Measurements from ENCODE around the gene MFGE8.

MFGE8 gene

DNA sequence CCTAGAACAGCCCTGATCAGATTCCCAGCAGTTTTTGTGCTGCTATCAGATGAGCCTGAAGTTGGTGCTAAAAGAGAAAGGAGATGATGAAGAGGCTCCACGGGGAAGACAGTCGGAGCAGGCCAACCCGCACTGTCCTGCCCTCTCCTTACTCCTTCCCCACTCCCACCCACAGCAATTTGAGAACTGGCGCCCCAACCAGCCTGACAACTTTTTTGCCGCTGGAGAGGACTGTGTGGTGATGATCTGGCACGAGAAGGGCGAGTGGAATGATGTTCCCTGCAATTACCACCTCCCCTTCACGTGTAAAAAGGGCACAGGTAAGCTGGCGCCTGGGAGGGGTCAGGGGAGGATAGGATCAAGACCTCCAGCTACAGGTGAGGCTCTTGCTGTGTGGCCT, 40.5 kb downstream of the MFGE8 start:
- Histone ChIP-seq H3K4me1 (ENCODE audit: control insufficient read depth, insufficient read depth, low read depth, low read length) (no peaks in the 10 kb centered on the region), H3K4me3 (ENCODE audit: insufficient read depth in 1 of 2, low read depth in 1 of 2, low read length in 2 of 2) (no peak overlapping the region), H3K23ac (ENCODE audit: low read length in 2 of 2) (no peak overlapping the region), H3K79me1 (replicated peaks; ENCODE audit: low read length, poor library complexity, severe bottlenecking) (no peaks in the 10 kb centered on the region), H3K27me3 (ENCODE audit: control insufficient read depth in 1 of 2, insufficient read depth in 1 of 2, low read length in 2 of 2) (peaks cover 64 to 73% of the 10 kb centered on the region in 2 experiments), H2BK5ac (ENCODE audit: low read depth, low read length, poor library complexity, severe bottlenecking) (no peak overlapping the region), H2BK15ac (ENCODE audit: low read depth, poor library complexity, severe bottlenecking) (no peak overlapping the region), H3K9me3 (ENCODE audit: control insufficient read depth, low read length) (no peaks in the 10 kb centered on the region), H3K4ac (ENCODE audit: low read depth in 1 of 2, low read length in 2 of 2) (no peak overlapping the region), H4K91ac (ENCODE audit: low read length) (no peak overlapping the region), H2AK5ac (ENCODE audit: low read length, severe bottlenecking) (no peak overlapping the region), H2BK12ac (ENCODE audit: low read length in 2 of 2) (no peak overlapping the region), H3K4me2 (ENCODE audit: low read length, poor library complexity, severe bottlenecking) (no peak overlapping the region), H3K36me3 (ENCODE audit: control insufficient read depth in 1 of 2, insufficient read depth in 2 of 2, low read depth in 1 of 2, low read length in 2 of 2) (no peaks in the 10 kb centered on the region), H3K14ac (ENCODE audit: low read length in 2 of 2) (no peak overlapping the region), H2AFZ (ENCODE audit: low read depth, low read length) (no peak overlapping the region), H3K27ac (ENCODE audit: low read length, poor library complexity, severe bottlenecking) (no peak overlapping the region), H2BK120ac (ENCODE audit: low read depth, low read length) (no peak overlapping the region), H4K8ac (ENCODE audit: low read length) (peak overlapping the region; percentile 6), H3K18ac (ENCODE audit: low read depth in 1 of 2, low read length in 2 of 2) (no peak overlapping the region), H3K9ac (ENCODE audit: low read length) (no peak overlapping the region)
- no peak for DNase-seq
- WGBS: 72% methylated on average over 7 of the region's 9 CpGs

DNA sequence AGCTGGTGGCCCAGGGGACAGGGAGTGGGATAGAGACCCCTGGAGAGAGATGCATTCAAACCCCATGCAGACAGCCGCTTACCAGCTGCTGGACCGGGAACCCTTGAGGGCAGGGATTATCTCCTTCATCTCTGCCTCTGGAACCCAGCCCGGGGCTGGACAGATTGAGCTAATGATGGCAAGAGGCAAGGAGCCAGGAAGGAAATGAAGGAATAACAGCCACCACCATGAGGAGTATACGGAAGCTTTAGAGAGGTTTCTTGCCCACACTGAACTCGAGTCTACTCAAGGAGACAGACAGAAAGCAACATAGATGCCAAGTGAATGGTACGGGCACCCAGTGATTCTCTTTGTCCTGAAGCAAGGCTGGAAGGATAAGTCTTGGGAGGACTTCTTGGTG, 41.1 kb downstream of the MFGE8 start:
- no peak for DNase-seq
- H2BK15ac ChIP-seq (ENCODE audit: low read depth, poor library complexity, severe bottlenecking): no peak overlapping the region
- no peaks in the 10 kb centered on the region for H3K36me3 ChIP-seq (ENCODE audit: control insufficient read depth in 1 of 2, insufficient read depth in 2 of 2, low read depth in 1 of 2, low read length in 2 of 2)
- no peak overlapping the region for H4K8ac ChIP-seq (ENCODE audit: low read length)
- WGBS: 88% methylated on average over 6 of the region's 6 CpGs
- peaks cover 64 to 75% of the 10 kb centered on the region in 2 experiments for H3K27me3 ChIP-seq (ENCODE audit: control insufficient read depth in 1 of 2, insufficient read depth in 1 of 2, low read length in 2 of 2)
- H2BK12ac ChIP-seq (ENCODE audit: low read length in 2 of 2): no peak overlapping the region
- H3K4ac ChIP-seq (ENCODE audit: low read depth in 1 of 2, low read length in 2 of 2): no peak overlapping the region
- no peak overlapping the region for H2BK120ac ChIP-seq (ENCODE audit: low read depth, low read length)
- no peak overlapping the region for H2AFZ ChIP-seq (ENCODE audit: low read depth, low read length)
- no peak overlapping the region for H3K9ac ChIP-seq (ENCODE audit: low read length)
- no peak overlapping the region for H3K23ac ChIP-seq (ENCODE audit: low read length in 2 of 2)
- no peaks in the 10 kb centered on the region for H3K79me1 ChIP-seq (replicated peaks; ENCODE audit: low read length, poor library complexity, severe bottlenecking)
- H3K14ac ChIP-seq (ENCODE audit: low read length in 2 of 2): no peak overlapping the region
- H4K91ac ChIP-seq (ENCODE audit: low read length): no peak overlapping the region
- no peaks in the 10 kb centered on the region for H3K9me3 ChIP-seq (ENCODE audit: control insufficient read depth, low read length)
- H3K27ac ChIP-seq (ENCODE audit: low read length, poor library complexity, severe bottlenecking): no peak overlapping the region
- H3K4me1 ChIP-seq (ENCODE audit: control insufficient read depth, insufficient read depth, low read depth, low read length): no peaks in the 10 kb centered on the region
- H2AK5ac ChIP-seq (ENCODE audit: low read length, severe bottlenecking): no peak overlapping the region
- no peak overlapping the region for H3K18ac ChIP-seq (ENCODE audit: low read depth in 1 of 2, low read length in 2 of 2)
- no peak overlapping the region for H3K4me3 ChIP-seq (ENCODE audit: insufficient read depth in 1 of 2, low read depth in 1 of 2, low read length in 2 of 2)
- no peak overlapping the region for H3K4me2 ChIP-seq (ENCODE audit: low read length, poor library complexity, severe bottlenecking)
- H2BK5ac ChIP-seq (ENCODE audit: low read depth, low read length, poor library complexity, severe bottlenecking): no peak overlapping the region

DNA sequence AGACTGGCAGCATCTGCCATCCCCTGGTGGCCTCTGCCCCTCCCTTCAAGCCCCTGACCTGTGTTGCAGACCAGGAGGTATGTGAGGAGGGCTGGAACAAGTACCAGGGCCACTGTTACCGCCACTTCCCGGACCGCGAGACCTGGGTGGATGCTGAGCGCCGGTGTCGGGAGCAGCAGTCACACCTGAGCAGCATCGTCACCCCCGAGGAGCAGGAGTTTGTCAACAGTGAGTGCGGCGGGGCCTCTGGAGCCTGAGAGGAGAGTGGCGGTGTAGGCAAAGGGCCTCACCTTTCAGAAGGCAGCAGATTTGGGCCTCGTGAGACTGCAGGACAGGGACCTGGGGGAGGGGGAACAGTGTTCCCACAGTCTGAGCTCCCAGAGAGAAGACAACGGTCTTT, 41.9 kb downstream of the MFGE8 start:
- no peak for DNase-seq
- no peak overlapping the region for H3K14ac ChIP-seq (ENCODE audit: low read length in 2 of 2)
- no peaks in the 10 kb centered on the region for H3K9me3 ChIP-seq (ENCODE audit: control insufficient read depth, low read length)
- no peak overlapping the region for H3K27ac ChIP-seq (ENCODE audit: low read length, poor library complexity, severe bottlenecking)
- H3K4ac ChIP-seq (ENCODE audit: low read depth in 1 of 2, low read length in 2 of 2): no peak overlapping the region
- no peak overlapping the region for H3K4me3 ChIP-seq (ENCODE audit: insufficient read depth in 1 of 2, low read depth in 1 of 2, low read length in 2 of 2)
- no peak overlapping the region for H3K9ac ChIP-seq (ENCODE audit: low read length)
- no peaks in the 10 kb centered on the region for H3K36me3 ChIP-seq (ENCODE audit: control insufficient read depth in 1 of 2, insufficient read depth in 2 of 2, low read depth in 1 of 2, low read length in 2 of 2)
- no peak overlapping the region for H2BK120ac ChIP-seq (ENCODE audit: low read depth, low read length)
- no peak overlapping the region for H4K8ac ChIP-seq (ENCODE audit: low read length)
- H4K91ac ChIP-seq (ENCODE audit: low read length): no peak overlapping the region
- H3K27me3 ChIP-seq (ENCODE audit: control insufficient read depth in 1 of 2, insufficient read depth in 1 of 2, low read length in 2 of 2): peaks cover 64 to 75% of the 10 kb centered on the region in 2 experiments
- WGBS: 90% methylated on average over 14 of the region's 14 CpGs
- no peaks in the 10 kb centered on the region for H3K4me1 ChIP-seq (ENCODE audit: control insufficient read depth, insufficient read depth, low read depth, low read length)
- H2BK5ac ChIP-seq (ENCODE audit: low read depth, low read length, poor library complexity, severe bottlenecking): no peak overlapping the region
- H2BK12ac ChIP-seq (ENCODE audit: low read length in 2 of 2): no peak overlapping the region
- no peak overlapping the region for H2AFZ ChIP-seq (ENCODE audit: low read depth, low read length)
- H2AK5ac ChIP-seq (ENCODE audit: low read length, severe bottlenecking): no peak overlapping the region
- H3K79me1 ChIP-seq (replicated peaks; ENCODE audit: low read length, poor library complexity, severe bottlenecking): no peaks in the 10 kb centered on the region
- H3K4me2 ChIP-seq (ENCODE audit: low read length, poor library complexity, severe bottlenecking): no peak overlapping the region
- H3K18ac ChIP-seq (ENCODE audit: low read depth in 1 of 2, low read length in 2 of 2): no peak overlapping the region
- no peak overlapping the region for H3K23ac ChIP-seq (ENCODE audit: low read length in 2 of 2)
- H2BK15ac ChIP-seq (ENCODE audit: low read depth, poor library complexity, severe bottlenecking): no peak overlapping the region

DNA sequence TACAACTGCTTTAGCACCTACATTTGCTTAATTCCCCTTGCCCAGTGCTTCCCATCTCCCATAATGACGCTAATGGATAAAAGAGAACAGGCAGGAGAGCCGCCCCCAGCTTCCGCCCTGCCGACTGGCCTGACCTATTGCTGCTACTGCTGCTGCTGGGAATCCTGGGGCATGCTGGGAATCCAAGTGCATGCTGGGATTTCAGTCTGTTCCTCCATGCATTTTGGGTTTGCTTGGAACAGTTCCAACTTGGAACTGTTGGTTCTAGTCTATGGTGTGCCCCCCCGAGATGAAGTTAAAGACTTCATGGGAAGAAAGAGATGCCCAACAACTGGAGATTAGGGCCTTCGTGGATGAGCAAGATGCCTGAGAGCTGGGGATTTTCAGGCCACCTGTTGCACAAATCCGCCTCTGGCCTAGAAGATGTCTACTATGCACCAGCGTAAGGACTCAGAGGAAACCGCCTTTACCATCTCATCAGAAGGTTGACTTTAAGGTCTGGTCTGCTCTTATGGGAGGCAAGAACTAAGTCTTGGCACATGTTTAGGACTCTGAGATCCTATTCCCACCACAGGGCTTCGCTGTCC, 46.8 kb downstream of the MFGE8 start:
- H3K18ac ChIP-seq (ENCODE audit: low read depth in 1 of 2, low read length in 2 of 2): no peak overlapping the region
- whole genome bisulfite sequencing: 88% methylated on average over 10 of the region's 10 CpGs
- H3K9me3 ChIP-seq (ENCODE audit: control insufficient read depth, low read length): no peaks in the 10 kb centered on the region
- no peak for DNase-seq
- H2BK5ac ChIP-seq (ENCODE audit: low read depth, low read length, poor library complexity, severe bottlenecking): no peak overlapping the region
- H3K79me1 ChIP-seq (replicated peaks; ENCODE audit: low read length, poor library complexity, severe bottlenecking): no peaks in the 10 kb centered on the region
- no peak overlapping the region for H3K4ac ChIP-seq (ENCODE audit: low read depth in 1 of 2, low read length in 2 of 2)
- H3K9ac ChIP-seq (ENCODE audit: low read length): no peak overlapping the region
- H4K8ac ChIP-seq (ENCODE audit: low read length): no peak overlapping the region
- no peak overlapping the region for H3K23ac ChIP-seq (ENCODE audit: low read length in 2 of 2)
- H3K4me3 ChIP-seq (ENCODE audit: insufficient read depth in 1 of 2, low read depth in 1 of 2, low read length in 2 of 2): no peak overlapping the region
- peaks cover 42 to 59% of the 10 kb centered on the region in 2 experiments for H3K27me3 ChIP-seq (ENCODE audit: control insufficient read depth in 1 of 2, insufficient read depth in 1 of 2, low read length in 2 of 2)
- H2AFZ ChIP-seq (ENCODE audit: low read depth, low read length): no peak overlapping the region
- no peak overlapping the region for H2BK12ac ChIP-seq (ENCODE audit: low read length in 2 of 2)
- H3K14ac ChIP-seq (ENCODE audit: low read length in 2 of 2): no peak overlapping the region
- no peak overlapping the region for H2BK15ac ChIP-seq (ENCODE audit: low read depth, poor library complexity, severe bottlenecking)
- no peak overlapping the region for H2AK5ac ChIP-seq (ENCODE audit: low read length, severe bottlenecking)
- H3K36me3 ChIP-seq (ENCODE audit: control insufficient read depth in 1 of 2, insufficient read depth in 2 of 2, low read depth in 1 of 2, low read length in 2 of 2): no peaks in the 10 kb centered on the region
- no peak overlapping the region for H3K27ac ChIP-seq (ENCODE audit: low read length, poor library complexity, severe bottlenecking)
- peaks cover 1% of the 10 kb centered on the region for H3K4me1 ChIP-seq (ENCODE audit: control insufficient read depth, insufficient read depth, low read depth, low read length)
- no peak overlapping the region for H4K91ac ChIP-seq (ENCODE audit: low read length)
- no peak overlapping the region for H2BK120ac ChIP-seq (ENCODE audit: low read depth, low read length)
- H3K4me2 ChIP-seq (ENCODE audit: low read length, poor library complexity, severe bottlenecking): no peak overlapping the region
